NCI-H82 (cell line): ENCODE data around the gene NLRC3.
"Not testable (repeated sequence)": the region's sequence is repeated elsewhere in the genome, so short reads cannot be mapped to it uniquely, and the experiment has no call there.

Experiments used
- DNase-seq: peaks from one replicate; lab custom pipeline; 2025; lab: John Stamatoyannopoulos, UW

NLRC3 gene, protein sequence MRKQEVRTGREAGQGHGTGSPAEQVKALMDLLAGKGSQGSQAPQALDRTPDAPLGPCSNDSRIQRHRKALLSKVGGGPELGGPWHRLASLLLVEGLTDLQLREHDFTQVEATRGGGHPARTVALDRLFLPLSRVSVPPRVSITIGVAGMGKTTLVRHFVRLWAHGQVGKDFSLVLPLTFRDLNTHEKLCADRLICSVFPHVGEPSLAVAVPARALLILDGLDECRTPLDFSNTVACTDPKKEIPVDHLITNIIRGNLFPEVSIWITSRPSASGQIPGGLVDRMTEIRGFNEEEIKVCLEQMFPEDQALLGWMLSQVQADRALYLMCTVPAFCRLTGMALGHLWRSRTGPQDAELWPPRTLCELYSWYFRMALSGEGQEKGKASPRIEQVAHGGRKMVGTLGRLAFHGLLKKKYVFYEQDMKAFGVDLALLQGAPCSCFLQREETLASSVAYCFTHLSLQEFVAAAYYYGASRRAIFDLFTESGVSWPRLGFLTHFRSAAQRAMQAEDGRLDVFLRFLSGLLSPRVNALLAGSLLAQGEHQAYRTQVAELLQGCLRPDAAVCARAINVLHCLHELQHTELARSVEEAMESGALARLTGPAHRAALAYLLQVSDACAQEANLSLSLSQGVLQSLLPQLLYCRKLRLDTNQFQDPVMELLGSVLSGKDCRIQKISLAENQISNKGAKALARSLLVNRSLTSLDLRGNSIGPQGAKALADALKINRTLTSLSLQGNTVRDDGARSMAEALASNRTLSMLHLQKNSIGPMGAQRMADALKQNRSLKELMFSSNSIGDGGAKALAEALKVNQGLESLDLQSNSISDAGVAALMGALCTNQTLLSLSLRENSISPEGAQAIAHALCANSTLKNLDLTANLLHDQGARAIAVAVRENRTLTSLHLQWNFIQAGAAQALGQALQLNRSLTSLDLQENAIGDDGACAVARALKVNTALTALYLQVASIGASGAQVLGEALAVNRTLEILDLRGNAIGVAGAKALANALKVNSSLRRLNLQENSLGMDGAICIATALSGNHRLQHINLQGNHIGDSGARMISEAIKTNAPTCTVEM

GRCh38 chr16:3577302-3577752 is at the start of gene NLRC3:
Gene NLRC3 (minus strand): TSS chr16:3577403. CDS start chr16:3565036, 12,367 bp downstream.
- no peak for DNase-seq

DNA sequence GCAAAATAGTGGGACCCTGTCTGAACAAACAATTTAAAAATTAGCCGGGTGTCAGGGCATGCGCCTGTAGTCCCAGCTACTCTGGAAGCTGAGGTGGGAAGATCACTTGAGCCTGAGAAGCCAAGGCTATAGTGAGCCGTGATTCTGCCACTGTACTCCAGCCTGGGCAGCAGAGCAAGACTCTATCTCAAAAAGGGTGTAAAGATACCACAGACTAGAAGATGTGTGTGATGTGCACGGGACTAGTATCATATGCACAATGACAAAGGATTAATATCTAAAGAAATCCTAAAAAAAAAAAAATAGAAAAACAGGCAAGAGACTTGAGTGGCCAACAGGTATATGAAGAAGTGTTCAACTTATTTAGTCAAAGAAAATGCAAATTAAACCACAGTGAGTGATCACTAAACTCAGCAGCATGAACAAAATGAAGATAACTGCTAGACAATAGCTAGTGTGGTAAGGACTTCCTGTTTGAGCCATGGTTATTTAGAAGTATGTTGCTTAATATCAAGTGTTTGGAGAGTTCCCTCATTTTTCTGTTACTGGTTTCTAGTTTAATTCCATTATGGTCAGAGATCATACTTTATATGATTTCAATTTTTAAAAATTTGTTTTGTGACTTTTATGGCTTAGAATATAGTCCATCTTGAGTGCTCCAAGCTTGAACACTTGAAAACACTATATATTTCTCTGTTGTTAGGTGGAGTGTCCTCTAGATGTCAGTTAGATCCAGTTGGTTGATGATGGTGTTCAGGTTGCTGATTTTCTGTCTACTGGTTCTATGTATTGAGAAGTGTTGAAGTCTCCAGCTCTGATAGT is 48.9 kb upstream of the NLRC3 start:
- DNase-seq: no peak

GRCh38 chr16:3625331-3625730 is 48.1 kb upstream of the NLRC3 start:
- DNase-seq: no peak

DNA sequence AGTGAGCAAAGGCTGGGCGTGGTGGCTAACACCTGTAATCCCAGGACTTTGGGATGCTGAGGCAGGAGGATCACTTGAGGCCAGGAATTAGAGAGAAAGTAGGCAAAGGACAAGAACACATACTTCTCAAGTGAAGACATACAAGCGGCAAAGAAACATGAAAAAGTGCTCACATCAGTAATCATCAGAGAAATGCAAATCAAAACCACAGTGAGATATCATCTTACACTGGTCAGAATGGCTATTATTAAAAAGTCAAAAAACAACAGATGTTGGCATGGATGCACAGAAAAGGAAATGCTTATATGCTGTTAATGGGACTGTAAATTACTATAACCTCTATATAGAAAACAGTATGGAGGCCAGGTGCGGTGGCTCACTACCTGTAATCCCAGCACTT is 46.4 kb upstream of the NLRC3 start:
- DNase-seq: no peak

- no peak for DNase-seq
Observed at GRCh38 chr16:3618769-3619141, 41.6 kb upstream of the NLRC3 start.

DNA sequence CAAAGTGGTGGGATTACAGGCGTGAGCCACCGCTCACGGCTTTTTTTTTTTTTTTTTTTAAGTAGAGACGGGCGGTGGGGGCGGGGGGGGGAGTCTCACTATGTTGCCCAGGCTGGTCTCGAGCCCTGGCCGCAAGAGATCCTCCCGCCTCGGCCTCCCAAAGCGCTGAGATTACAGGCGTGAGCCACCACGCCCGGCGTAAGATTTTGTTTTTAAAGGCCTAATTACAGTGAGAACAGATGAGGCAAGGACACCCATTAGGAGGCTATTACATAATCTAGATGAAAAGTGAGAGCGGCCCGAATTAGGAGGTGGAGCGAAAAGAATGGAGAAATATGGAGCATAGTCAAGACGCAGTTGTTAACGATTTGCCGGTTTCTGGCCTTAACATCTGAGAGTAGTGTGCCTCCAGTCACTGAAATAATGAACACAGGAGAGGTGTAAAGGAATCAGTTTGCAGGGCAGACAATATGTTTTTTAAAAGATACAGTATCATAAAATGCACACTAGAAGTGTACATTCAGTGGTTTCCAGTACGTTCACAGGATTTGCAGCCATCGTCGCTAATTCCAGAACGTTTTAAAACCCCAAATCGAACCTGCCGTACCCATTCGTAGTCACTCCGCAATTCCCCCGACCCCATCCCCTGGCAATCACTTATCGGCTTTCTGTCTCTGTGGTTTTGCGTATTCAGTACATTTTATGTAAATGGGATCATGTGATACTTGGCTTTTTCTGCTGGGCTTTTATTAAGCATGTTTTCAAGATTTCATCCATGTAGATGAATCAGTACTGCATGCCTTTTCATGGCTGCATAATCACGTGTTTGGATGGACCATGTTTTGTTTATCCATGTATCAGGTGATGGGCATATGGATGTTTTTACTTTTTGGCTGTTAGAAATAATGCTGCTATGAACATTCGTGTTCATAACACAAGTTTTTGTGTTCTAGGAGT is 35.6 kb upstream of the NLRC3 start:
- peak; percentile 18 for DNase-seq

DNA sequence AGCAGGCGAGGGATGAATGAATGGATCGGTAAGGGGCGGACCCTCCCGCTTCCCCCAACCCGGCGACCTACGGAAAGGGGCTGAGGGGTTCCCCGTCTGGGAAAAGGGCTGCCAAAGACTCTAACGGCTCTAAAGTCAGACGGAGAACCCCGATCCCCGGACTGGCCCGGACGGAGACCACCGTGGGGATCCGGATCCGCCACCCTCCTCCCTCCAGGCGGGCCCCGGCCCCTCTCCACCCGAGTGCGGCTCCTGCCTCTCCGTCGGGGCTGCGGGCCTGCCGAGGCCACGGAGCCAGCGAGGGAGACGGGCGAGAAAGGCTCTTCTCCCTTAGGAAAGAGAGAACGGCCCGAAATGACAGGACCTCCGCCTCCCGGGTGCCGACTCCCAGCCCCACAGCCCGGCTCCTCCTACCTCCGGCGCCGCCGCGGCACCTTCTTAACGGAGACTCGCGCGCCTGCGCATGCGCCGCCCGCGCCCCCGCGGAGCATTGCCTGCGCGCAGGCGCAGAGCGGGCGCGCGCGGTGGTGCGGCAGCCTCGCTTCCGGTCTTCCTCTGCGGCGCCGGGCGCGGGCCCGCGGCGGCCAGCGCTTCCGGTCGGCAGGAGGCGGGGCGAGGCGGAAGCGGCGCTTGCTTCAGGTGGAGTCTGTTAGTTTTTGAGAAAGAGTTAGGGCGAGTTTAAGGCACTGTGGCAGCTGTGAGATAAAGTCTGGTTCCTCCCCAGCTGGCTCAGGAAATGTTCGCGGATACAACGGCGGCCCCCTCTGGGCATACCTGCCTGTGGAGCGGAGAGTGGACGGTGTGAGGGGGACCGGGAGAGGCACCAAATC is 34.2 kb upstream of the NLRC3 start, which contains the start of gene SLX4:
SLX4 (minus strand) TSS at position 461 of the 830 bp plus-strand sequence. CDS start 2,642 bp downstream, outside the sequence.
- DNase-seq: peak; percentile 94

DNA sequence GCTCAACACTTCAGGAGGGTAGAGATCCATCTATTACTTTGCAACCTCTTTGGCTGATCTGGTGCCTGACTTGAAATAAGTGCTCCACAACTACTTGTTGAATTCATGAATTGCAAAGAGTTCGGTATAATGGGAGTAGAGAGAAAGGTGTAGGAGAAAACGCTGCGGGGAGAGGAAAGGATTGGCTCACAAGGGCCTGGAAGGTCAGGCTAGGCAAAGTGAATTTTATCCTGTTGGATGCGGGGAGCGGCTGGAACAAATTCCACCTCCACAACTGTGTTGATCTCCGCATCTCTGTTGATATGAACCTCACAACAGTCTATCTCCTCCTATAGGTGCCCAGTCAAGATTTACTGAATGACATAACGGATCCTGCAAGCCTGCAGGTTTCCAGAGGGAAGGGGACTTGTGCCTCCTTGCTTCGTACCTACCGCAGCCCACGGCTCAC is 33.5 kb upstream of the NLRC3 start:
- no peak for DNase-seq

DNA sequence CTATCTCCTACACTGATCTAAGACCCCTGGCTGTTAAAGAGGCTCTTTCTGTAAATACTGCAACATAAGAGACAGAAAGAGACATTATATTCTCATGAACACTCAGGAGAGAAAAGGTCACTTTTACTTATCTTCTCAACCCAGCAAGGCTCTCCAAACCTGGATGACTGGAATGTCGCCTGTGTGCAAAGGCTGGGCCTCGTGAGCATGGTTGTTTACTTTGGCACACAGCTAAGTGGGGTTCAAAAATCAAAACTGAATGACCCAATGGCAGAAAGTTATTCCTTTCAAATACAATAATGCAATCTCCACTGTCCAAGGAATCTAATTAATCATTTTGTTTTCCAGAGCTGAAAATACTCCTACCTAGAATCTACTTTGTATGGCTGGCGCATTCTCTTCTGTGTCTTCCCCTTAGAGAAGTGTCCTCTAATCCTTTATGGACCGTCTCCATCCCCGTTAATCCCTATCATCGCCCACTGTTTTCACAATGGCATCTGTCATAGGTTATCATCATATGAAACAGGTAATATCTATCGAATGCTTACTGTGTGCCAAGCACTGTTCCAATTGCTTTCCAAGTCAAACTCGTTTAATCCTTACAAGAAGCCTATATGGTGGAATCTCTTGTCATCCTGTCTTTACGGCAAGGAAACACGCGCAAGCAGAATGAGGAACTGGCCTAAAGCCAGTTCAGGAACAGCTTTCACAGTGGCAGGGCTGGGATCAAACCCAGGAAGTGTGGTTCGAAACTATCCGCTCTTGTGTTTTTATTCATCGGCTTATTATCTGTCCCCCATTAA is 32.9 kb upstream of the NLRC3 start:
- DNase-seq: peak; percentile 68

GRCh38 chr16:3608976-3609375 is 31.8 kb upstream of the NLRC3 start:
- DNase-seq: not testable (repeated sequence)

- no peak for DNase-seq
Observed at GRCh38 chr16:3608069-3608468, 30.9 kb upstream of the NLRC3 start.

GRCh38 chr16:3607634-3608033 is 30.4 kb upstream of the NLRC3 start:
- DNase-seq: no peak

- DNase-seq: no peak
Observed at GRCh38 chr16:3607161-3607560, 30.0 kb upstream of the NLRC3 start.

DNA sequence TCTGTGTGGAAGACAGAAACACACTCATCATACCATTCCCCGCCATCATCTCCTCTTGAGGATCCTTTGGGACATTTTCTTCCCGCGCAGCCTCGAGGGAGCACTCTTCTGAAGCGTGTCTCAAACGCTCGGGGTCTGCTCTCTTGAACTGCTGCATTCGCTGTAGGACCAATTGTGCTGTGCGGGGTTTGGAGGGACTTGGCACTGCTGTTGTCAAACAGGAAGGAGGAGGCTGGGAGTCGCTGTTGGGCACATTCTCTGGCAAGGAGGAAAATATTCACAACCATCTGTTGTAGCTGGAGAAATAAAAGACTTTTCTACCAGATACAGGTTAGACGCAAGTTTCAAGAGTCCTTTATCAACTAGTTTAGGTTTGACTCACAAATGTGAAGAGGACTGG is 29.2 kb upstream of the NLRC3 start:
- DNase-seq: no peak

DNA sequence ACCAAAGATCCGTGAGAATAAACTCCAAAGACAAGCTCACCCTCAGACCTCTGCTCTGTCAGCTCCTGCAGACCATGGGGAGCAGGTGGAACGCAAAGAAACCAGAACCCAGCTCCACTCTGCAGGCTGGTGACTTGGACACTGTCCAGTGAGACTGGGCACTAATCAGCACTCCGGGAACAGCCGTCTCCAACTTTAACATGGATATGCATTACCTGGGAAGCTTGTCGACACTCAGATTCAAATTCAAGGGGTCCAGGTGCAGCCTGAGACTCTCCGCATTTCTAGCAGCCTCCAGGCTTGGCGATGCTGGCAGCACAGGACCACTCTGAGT is 25.1 kb upstream of the NLRC3 start:
- no peak for DNase-seq

- no peak for DNase-seq
Observed at GRCh38 chr16:3601614-3602319, 24.6 kb upstream of the NLRC3 start.

DNA sequence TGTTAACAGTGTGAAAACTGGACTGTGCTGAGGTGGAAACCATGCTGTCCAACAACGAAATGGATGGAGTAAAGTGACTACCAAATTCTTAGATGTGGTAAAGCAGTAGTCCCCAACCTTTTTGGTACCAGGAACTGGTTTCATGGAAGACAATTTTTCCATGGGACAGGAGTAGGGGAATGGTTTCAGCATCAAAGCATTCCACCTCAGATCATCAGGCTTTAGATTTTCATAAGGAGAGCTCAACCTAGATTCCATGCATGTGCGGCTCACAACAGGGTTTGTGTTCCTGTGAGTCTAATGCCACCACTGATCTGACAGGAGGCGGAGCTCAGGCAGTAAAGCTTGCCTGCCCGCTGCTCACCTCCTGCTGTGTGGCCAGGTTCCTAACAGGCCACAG is 22.7 kb upstream of the NLRC3 start:
- DNase-seq: no peak

DNA sequence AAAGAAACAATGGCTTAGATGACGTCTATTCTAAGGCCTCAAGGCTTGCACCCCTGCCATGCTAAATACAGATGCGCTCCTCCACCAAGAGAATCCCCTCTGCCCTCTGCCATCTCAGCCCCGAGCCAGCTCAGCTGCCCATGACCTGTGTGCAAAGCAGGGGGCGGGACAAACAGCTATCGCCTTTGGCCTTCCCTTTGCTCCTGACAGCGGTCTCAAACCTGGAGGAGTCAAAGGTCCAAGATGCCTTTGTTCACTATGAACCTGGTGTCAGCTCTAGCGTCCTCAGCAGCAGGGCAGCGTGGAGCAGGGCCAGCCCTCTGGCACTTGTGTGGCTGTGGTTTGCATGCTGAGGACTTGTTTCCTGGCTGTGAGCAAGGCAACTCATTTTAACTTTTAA is 21.9 kb upstream of the NLRC3 start:
- DNase-seq: no peak
